ENCODE data around the gene AADACL3.

Gene AADACL3

DNA sequence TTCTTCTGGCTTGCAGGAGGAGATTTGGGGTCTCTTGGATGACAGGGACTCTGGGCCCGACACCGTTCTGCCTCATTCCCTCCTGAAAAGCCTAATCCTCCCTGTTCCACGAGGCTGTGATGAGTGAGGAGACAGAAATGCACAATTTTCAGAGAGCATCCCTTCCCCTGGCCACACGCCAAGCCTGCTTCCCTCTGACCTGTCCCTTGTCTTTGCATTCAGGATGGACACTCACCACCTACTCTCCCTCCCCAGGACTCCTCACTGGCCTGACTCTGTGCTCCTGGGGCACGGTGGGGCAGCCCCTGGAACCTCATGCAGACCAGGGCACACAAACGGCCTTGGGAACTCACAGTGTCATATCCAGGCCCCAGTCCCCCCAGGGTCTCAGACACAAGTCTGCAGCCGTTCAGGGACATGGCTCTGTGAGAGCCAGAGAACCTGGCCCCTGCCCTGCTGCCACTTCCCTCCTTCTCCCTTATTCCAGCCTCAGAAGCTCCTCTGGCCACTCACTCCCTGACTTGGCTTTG is 54.1 kb downstream of the AADACL3 start:
- H3K27ac Mint-ChIP-seq = no peak overlapping the region
- H3K4me3 Mint-ChIP-seq = no peak overlapping the region
- no peaks in the 10 kb centered on the region for H3K9me3 Mint-ChIP-seq
- no peak for ATAC-seq
- peaks cover 16% of the 10 kb centered on the region for H3K27me3 Mint-ChIP-seq
- no peaks in the 10 kb centered on the region for H3K36me3 Mint-ChIP-seq (ENCODE audit: low read depth)
- H3K4me1 Mint-ChIP-seq = no peaks in the 10 kb centered on the region
- no peak for DNase-seq

DNA sequence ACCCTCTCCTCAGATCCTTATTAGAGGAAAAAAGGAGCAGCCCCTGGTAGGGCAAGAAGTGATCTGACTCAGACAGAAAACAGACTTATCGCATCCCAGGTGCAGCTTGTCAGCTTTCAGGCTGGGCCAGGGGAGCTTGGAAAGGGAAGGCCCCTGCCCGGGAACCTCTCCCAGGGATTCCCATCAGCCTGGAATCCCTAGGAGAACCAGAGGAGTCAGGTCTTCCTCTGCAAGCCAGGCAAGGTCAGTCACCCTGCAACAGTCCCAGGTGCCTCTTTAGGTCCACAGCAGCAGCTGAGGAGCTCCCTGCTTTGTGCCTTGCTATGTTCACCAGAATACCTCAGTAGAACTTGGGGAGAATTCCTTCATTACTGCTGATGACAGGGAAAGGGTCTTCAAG is 54.7 kb downstream of the AADACL3 start:
- ATAC-seq = no peak
- Mint-ChIP-seq H3K4me3 (no peak overlapping the region), H3K27ac (no peak overlapping the region), H3K27me3 (peaks cover 13% of the 10 kb centered on the region), H3K36me3 (ENCODE audit: low read depth) (no peaks in the 10 kb centered on the region), H3K4me1 (no peaks in the 10 kb centered on the region), H3K9me3 (no peaks in the 10 kb centered on the region)
- DNase-seq = no peak

DNA sequence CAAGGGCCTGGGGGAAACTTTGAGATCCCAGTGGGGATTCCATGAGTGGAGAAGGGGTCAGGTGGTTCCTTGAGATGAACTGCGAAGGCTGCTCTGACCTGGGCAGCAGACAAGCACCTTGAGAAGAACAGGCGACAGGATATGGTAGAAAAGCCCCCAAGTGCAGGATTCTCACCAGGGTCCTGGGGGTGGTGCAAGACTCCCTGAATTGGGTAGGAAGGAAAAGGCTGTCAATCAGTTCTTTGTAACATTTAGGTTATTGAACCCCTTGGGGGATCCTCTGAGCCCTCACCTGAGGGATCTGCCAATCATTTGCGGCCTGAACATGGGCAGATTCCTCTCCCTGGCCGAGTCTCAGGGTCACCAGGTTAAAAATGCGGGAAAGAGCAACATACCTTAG is 55.3 kb downstream of the AADACL3 start:
- Mint-ChIP-seq H3K36me3 (ENCODE audit: low read depth) (no peaks in the 10 kb centered on the region), H3K9me3 (no peaks in the 10 kb centered on the region), H3K27me3 (peaks cover 13% of the 10 kb centered on the region), H3K27ac (no peak overlapping the region), H3K4me1 (no peaks in the 10 kb centered on the region), H3K4me3 (no peak overlapping the region)
- DNase-seq (no peak), ATAC-seq (no peak)

DNA sequence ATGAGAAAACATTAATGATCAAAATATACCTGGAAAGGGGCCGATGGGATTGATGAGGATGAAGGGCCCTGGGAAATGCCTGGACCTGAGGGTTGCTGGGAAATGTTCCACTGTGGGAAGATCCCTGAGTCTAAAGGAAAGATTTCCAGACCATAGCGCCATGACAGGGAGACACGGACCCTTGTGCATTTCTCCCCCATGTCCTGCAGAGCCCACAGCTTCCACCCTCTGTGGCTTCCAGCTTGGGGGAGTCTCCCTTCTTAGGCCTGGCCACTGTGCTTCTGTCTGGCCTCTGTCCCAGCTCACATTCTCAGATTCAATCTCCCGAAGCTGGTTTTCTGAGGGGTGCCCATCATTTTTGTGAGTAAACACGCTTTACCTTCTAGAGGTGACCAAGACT is 56.6 kb downstream of the AADACL3 start:
- H3K36me3 Mint-ChIP-seq (ENCODE audit: low read depth) = no peaks in the 10 kb centered on the region
- no peaks in the 10 kb centered on the region for H3K4me1 Mint-ChIP-seq
- no peak overlapping the region for H3K4me3 Mint-ChIP-seq
- no peaks in the 10 kb centered on the region for H3K9me3 Mint-ChIP-seq
- peaks cover 15% of the 10 kb centered on the region for H3K27me3 Mint-ChIP-seq
- no peak overlapping the region for H3K27ac Mint-ChIP-seq
- DNase-seq = no peak
- no peak for ATAC-seq

DNA sequence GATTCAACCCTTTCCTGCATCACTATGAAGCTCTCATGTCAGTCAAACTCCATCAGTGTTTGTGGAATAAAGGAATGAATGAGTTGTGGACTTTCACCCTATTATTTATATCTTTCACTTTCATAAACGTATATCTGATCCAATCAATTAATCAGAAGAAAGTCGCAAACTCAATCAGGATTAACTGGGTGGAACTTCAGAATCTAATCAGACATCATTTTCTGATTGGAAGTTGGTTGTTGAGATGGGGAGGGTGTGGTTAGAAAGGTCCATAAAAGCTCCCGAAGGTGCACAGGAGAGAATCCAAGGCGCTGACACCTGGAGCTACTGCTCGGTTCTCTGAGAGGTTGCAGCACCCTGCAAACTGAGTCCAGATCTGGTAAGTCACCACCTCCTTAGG is 57.5 kb downstream of the AADACL3 start, which contains the start of gene PRAMEF12:
Gene PRAMEF12 (plus strand): TSS at position 301 of the 400 bp plus-strand sequence. CDS start 1,130 bp downstream, outside the sequence.
- H3K27ac Mint-ChIP-seq = no peak within 1 kb of the TSS
- peaks cover 13% of the 10 kb centered on the region for H3K27me3 Mint-ChIP-seq
- ATAC-seq (no peak), DNase-seq (no peak)
- H3K4me1 Mint-ChIP-seq = no peaks in the 10 kb centered on the region
- H3K36me3 Mint-ChIP-seq (ENCODE audit: low read depth) = no peaks in the 10 kb centered on the region
- no peak within 1 kb of the TSS for H3K4me3 Mint-ChIP-seq
- H3K9me3 Mint-ChIP-seq = no peaks in the 10 kb centered on the region

DNA sequence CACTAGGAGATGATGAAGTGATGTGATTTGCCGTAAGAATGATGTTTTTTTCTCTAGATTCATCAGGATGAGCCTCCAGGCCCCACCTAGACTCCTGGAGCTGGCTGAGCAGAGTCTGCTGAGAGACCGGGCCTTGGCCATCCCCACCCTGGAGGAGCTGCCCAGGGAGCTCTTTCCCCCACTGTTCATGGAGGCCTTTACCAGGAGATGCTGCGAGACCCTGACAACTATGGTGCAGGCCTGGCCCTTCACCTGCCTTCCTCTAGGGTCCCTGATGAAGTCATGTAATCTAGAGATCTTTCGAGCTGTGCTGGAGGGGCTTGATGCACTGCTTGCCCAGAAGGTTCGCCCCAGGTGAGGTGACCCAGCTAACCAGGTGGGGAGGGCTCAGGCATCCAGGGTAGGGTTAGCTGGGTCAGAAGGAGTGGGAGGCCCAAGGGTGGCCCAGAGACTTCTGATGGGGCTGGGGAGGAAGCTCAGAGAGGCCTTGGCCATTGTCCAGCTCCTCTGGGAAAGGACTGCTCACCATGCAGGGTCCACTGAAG is 59.0 kb downstream of the AADACL3 start:
- Mint-ChIP-seq H3K27ac (no peak overlapping the region), H3K27me3 (peaks cover 11% of the 10 kb centered on the region), H3K36me3 (ENCODE audit: low read depth) (no peaks in the 10 kb centered on the region), H3K9me3 (no peaks in the 10 kb centered on the region), H3K4me1 (no peaks in the 10 kb centered on the region), H3K4me3 (no peak overlapping the region)
- no peak for DNase-seq
- no peak for ATAC-seq

DNA sequence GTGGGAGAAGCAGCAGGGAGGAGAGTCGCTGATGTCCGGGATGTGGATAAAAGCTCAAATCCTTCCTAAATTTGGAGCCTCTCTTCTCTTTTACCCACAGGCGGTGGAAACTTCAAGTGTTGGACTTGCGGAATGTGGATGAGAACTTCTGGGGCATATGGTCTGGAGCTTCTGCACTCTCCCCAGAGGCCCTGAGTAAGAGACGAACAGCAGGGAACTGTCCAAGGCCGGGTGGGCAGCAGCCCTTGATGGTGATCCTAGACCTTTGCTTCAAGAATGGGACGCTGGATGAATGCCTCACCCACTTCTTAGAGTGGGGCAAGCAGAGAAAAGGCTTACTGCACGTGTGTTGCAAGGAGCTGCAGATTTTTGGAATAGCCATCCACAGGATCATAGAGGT is 59.5 kb downstream of the AADACL3 start:
- Mint-ChIP-seq H3K27ac (no peak overlapping the region), H3K27me3 (peaks cover 6% of the 10 kb centered on the region)

DNA sequence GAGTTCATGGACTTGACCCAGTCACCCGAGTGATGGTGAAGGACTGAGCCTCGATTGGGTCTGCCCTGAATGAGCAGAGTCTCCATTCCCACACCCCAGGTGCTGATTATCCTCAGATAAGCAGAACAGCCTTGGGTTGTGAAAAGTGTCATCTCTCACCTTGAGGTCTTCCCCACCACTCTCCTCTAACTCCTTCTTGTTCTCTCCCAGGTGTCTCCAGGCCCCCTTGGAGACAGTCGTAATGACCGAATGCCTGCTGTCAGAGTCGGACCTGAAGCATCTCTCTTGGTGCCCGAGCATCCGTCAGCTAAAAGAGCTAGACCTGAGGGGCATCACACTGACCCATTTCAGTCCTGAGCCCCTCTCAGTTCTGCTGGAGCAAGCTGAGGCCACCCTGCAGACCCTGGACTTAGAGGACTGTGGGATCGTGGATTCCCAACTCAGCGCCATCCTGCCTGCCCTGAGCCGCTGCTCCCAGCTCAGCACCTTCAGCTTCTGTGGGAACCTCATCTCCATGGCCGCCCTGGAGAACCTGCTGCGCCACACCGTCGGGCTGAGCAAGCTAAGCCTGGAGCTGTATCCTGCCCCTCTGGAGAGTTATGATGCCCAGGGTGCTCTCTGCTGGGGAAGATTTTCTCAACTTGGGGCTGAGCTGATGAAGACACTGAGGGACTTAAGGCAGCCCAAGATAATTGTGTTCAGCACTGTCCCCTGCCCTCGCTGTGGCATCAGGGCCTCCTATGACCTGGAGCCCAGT is 61.1 kb downstream of the AADACL3 start:
- Mint-ChIP-seq H3K4me1 (no peaks in the 10 kb centered on the region), H3K27me3 (peaks cover 6% of the 10 kb centered on the region), H3K27ac (no peak overlapping the region), H3K36me3 (ENCODE audit: low read depth) (no peaks in the 10 kb centered on the region), H3K4me3 (no peak overlapping the region), H3K9me3 (no peaks in the 10 kb centered on the region)
- no peak for ATAC-seq
- no peak for DNase-seq

More for the DNA sequence above, 59.5 kb downstream of the AADACL3 start:
- no peak for ATAC-seq
- no peak for DNase-seq
- Mint-ChIP-seq H3K9me3 (no peaks in the 10 kb centered on the region), H3K4me1 (no peaks in the 10 kb centered on the region), H3K4me3 (no peak overlapping the region), H3K36me3 (ENCODE audit: low read depth) (no peaks in the 10 kb centered on the region)

Data from activated naive CD8-positive, alpha-beta T cell treated with anti-CD3 and anti-CD28 coated beads, Interleukin-2, amount 50 U/mL, for 24 hours (primary cell).